Astrocyte (in vitro differentiated cells and primary cell): ENCODE measurements around the gene FMN2.

Source experiments
- EZH2 ChIP-seq: IDR thresholded peaks from 2 replicates; pipeline ENCODE4 v1.6.1; 2012; ENCODE audit warnings: mild to moderate bottlenecking, low read length, inconsistent platforms; ENCODE audit not compliant: insufficient read depth
- TF ChIP-seq, protein P1 (sequence below): IDR thresholded peaks from 2 replicates; pipeline ENCODE4 v1.5.1; 2011; ENCODE audit warnings: low read depth, mild to moderate bottlenecking, inconsistent platforms, low read length, moderate library complexity; ENCODE audit not compliant: insufficient read depth

DNA sequence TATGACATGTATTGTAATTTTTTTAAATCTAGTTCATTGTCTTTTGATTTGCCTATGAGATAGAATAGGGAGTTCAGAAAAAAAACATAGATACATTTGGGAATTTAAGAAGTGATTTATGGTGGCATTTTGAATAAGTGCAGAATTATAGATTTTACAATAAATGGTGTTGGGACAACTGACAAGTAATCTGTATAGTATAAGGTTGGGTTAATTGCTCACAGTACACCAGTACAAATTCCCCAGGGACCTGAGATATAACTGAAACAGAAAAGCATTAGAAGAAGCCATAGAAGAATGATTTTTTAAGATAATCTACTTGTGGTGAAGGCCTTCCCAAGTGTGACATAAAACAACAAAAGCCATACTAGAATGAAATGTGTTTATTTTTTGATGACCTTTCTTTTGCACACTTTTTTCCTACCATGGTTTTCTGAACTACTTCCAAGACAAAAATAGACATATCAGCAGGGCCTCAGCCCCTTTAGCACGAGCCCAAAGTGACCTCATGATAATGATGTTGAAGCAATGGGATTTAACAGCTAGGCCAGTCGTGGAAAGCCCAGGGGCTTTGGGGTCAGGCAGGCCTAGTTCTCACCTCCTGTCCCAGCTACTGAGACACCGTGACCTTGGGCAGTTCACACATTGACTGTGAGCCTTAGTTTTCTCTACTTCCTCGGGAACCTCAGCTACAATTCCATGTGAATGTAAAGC is 432.8 kb downstream of the FMN2 start:
- TF ChIP-seq EZH2 = no peak
- TF ChIP-seq, protein P1, sequence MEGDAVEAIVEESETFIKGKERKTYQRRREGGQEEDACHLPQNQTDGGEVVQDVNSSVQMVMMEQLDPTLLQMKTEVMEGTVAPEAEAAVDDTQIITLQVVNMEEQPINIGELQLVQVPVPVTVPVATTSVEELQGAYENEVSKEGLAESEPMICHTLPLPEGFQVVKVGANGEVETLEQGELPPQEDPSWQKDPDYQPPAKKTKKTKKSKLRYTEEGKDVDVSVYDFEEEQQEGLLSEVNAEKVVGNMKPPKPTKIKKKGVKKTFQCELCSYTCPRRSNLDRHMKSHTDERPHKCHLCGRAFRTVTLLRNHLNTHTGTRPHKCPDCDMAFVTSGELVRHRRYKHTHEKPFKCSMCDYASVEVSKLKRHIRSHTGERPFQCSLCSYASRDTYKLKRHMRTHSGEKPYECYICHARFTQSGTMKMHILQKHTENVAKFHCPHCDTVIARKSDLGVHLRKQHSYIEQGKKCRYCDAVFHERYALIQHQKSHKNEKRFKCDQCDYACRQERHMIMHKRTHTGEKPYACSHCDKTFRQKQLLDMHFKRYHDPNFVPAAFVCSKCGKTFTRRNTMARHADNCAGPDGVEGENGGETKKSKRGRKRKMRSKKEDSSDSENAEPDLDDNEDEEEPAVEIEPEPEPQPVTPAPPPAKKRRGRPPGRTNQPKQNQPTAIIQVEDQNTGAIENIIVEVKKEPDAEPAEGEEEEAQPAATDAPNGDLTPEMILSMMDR = no peak
